ENCODE data around the gene KY. TPM values are rescaled to one million over a fixed set of nuclear protein-coding genes. Genes with fewer than 3 reads are reported as not detected.

Gene KY
- total and polyA plus RNA-seq, 9 of the 15 experiments (the other 6 are each of a cell fraction or from before 2014, with no cell fraction given) = not detected

GRCh38 chr3:134699721-134700120 lies 48.9 kb upstream of the KY start:
- no peak for ATAC-seq
- no peaks in the 10 kb centered on the region for H3K9me3 ChIP-seq (replicated peaks; ENCODE audit: control insufficient read depth, insufficient read depth, low read depth, low read length)
- no peaks in the 10 kb centered on the region for H3K79me2 ChIP-seq (ENCODE audit: control insufficient read depth, insufficient read depth, low read length)
- H3K9me1 ChIP-seq (ENCODE audit: control insufficient read depth, insufficient read depth, low read length) = no peaks in the 10 kb centered on the region
- no peak overlapping the region for H3K27ac ChIP-seq (ENCODE audit: extremely low read depth, low read depth, low read length)
- H3K4me2 ChIP-seq (ENCODE audit: insufficient read depth, low read length) = no peak overlapping the region
- intact Hi-C loops (cut with micrococcal nuclease) (no loop called here), in situ Hi-C loops (cut with MboI) (no loop called here)
- CTCF ChIA-PET (ENCODE audit: low intra/inter-chr PET ratio) = no interaction called here
- FAIRE-seq = no peak
- 0% methylated on average over 2 of the region's 3 CpGs for WGBS (ENCODE audit: insufficient coverage, low coverage, missing lambda C conversion rate)
- no peaks in the 10 kb centered on the region for H3K27me3 ChIP-seq (ENCODE audit: control insufficient read depth in 2 of 2, insufficient read depth in 2 of 2, low read length in 2 of 2)
- H3K4me3 ChIP-seq = no peak overlapping the region
- no peaks in the 10 kb centered on the region for H4K20me1 ChIP-seq (replicated peaks; ENCODE audit: control insufficient read depth, insufficient read depth, low read length)
- POLR2A ChIA-PET = no interaction called here
- no peak for TF ChIP-seq NELFE (IDR thresholded peaks at IDR 0.05; ENCODE audit: insufficient read depth, insufficient read length)
- no peak for TF ChIP-seq RBM22 (IDR thresholded peaks at IDR 0.05; ENCODE audit: low read depth, low read length, poor library complexity, severe bottlenecking)
- TF ChIP-seq IFI16 (CRISPR knock-in tag; IDR thresholded peaks at IDR 0.05) = no peak
- no peak for TF ChIP-seq BRD4 (IDR thresholded peaks at IDR 0.05)
- no peak for TF ChIP-seq PYGO2 (tag; IDR thresholded peaks at IDR 0.05)
- no peak for TF ChIP-seq SREBF2 (CRISPR knock-in tag; IDR thresholded peaks at IDR 0.05)
- no peak for TF ChIP-seq SIRT6 (IDR thresholded peaks at IDR 0.05; ENCODE audit: low read depth, low read length)
- TF ChIP-seq MCM7 (IDR thresholded peaks at IDR 0.05) = no peak
- TF ChIP-seq RCOR1 (IDR thresholded peaks at IDR 0.05; ENCODE audit: borderline replicate concordance in 1 of 2, low read depth in 2 of 2, low read length in 2 of 2) = no peak
- TF ChIP-seq KDM5B (IDR thresholded peaks at IDR 0.05; ENCODE audit: insufficient replicate concordance, low read depth, low read length) = no peak
- TF ChIP-seq TRIM24 (IDR thresholded peaks at IDR 0.05) = no peak
- TF ChIP-seq SMAD1 (IDR thresholded peaks at IDR 0.05; ENCODE audit: low read depth, low read length, partially characterized antibody) = no peak
- no peak overlapping the region for H3K9ac ChIP-seq (ENCODE audit: insufficient read depth in 1 of 2, low read depth in 2 of 2, low read length in 2 of 2)
- BruUV-seq (replicated peaks) = no TSS peak
- no peaks in the 10 kb centered on the region for H3K4me1 ChIP-seq (replicated peaks in 1 of 2; ENCODE audit: control insufficient read depth in 2 of 2, insufficient read depth in 2 of 2, low read length in 2 of 2)
- no peak for DNase-seq (ENCODE audit: extremely low read depth in 1 of 4, low spot score in 3 of 4)
- H2AFZ ChIP-seq (ENCODE audit: low read depth, low read length) = no peak overlapping the region
- no peaks in the 10 kb centered on the region for H3K36me3 ChIP-seq (ENCODE audit: control insufficient read depth, insufficient read depth, low read length)

Data from K562 (cell line).